HCT116 (cell line): Measurements from ENCODE around the gene GRM1. TPM values are rescaled to one million over a fixed set of nuclear protein-coding genes. Genes with fewer than 3 reads are reported as not detected.

ENCODE experiments used
- ATAC-seq: fragments of 200-7000 bp; cut with Tn5 transposase; 2 replicates; pipeline ENCODE4 v1.9.1; 2020; ENCODE audit warnings: mild to moderate bottlenecking, moderate library complexity
- BruUV-seq: library from RNA; stranded (reverse); fragments of 400-500 nt; replicated peaks from 2 replicates; lab custom pipeline; 2021; lab: Mats Ljungman, UMichigan
- CTCF ChIA-PET: fragments of 300-600 bp; sonication (Branson Sonifier 250); formaldehyde crosslinking; loops from one replicate; lab custom pipeline; 2021; ENCODE audit warnings: antibody characterized with exemption; lab: Charles Lee
- POLR2A ChIA-PET: fragments of 300-600, 350-600 bp; sonication (Branson Sonifier 250); formaldehyde crosslinking; loops from one replicate; lab custom pipeline; 2021; ENCODE audit warnings: antibody characterized with exemption; lab: Charles Lee
- RAD21 ChIA-PET, 2 experiments: fragments of 300-600 bp; sonication (Branson Sonifier 250); formaldehyde crosslinking; loops; one replicate each; lab custom pipeline; 2023; ENCODE audit warnings: low total read pairs in 2 of 2; ENCODE audit not compliant: uncharacterized antibody in 2 of 2, unreplicated experiment in 2 of 2, low non-redundant PET in 1 of 2; lab: Charles Lee
- DNase-seq: peaks from one replicate; pipeline ENCODE4 v3.0.0-alpha.2; 2010; ENCODE audit warnings: low read depth, low spot score
- H2AFZ ChIP-seq: fragments of 200-600 bp; shearing (Covaris generic), sonication (generic); 2 replicates; pipeline ENCODE4 v1.6.1; 2017; ENCODE audit warnings: low read depth, mixed run types, mixed read lengths, antibody characterized with exemption, low read length; ENCODE audit not compliant: poor library complexity, severe bottlenecking
- H3K27ac ChIP-seq: 2 replicates; pipeline ENCODE4 v1.5.1; 2012; ENCODE audit warnings: low read depth, low read length
- H3K27me3 ChIP-seq: fragments of 200-600 bp; sonication (generic); 2 replicates; pipeline ENCODE4 v1.6.1; 2016; ENCODE audit warnings: mixed run types, low read length, mixed read lengths; ENCODE audit not compliant: insufficient read depth
- H3K36me3 ChIP-seq, 2 experiments: fragments of 200-500 bp in 1 of 2; fragments of 200-600 bp in 1 of 2; sonication (Bioruptor generic) in 1 of 2; sonication (generic) in 1 of 2; 2 replicates each; pipeline versions ENCODE4 v1.5.1 to v1.6.1; 2014 to 2016; ENCODE audit warnings: low read length in 2 of 2, inconsistent platforms in 1 of 2, mixed read lengths in 1 of 2, mixed run types in 1 of 2; ENCODE audit not compliant: insufficient read depth in 2 of 2, control insufficient read depth in 1 of 2
- H3K4me1 ChIP-seq, 2 experiments: fragments of 200-600 bp in 1 of 2; sonication (generic) in 1 of 2; 2 replicates each; pipeline versions ENCODE4 v1.5.1 to v1.6.1; 2012 to 2017; ENCODE audit warnings: low read length in 2 of 2, inconsistent platforms in 1 of 2, mild to moderate bottlenecking in 1 of 2, mixed read lengths in 1 of 2, mixed run types in 1 of 2, moderate library complexity in 1 of 2; ENCODE audit not compliant: insufficient read depth in 2 of 2, control insufficient read depth in 1 of 2
- H3K4me2 ChIP-seq: fragments of 200-600 bp; sonication (generic); 2 replicates; pipeline ENCODE4 v1.6.1; 2017; ENCODE audit warnings: mixed run types, low read length, mixed read lengths
- H3K4me3 ChIP-seq, 2 experiments: fragments of 200-600 bp in 1 of 2; sonication (generic) in 1 of 2; replicated peaks in 1 of 2; 2 replicates each; pipeline ENCODE4 v1.5.1; 2011 to 2016; ENCODE audit warnings: low read length in 2 of 2, control low read depth in 1 of 2, low read depth in 1 of 2, mild to moderate bottlenecking in 1 of 2, mixed read lengths in 1 of 2, mixed run types in 1 of 2
- H3K79me2 ChIP-seq: fragments of 200-600 bp; sonication (generic); 2 replicates; pipeline ENCODE4 v1.6.1; 2017; ENCODE audit warnings: mild to moderate bottlenecking, mixed run types, low read length, moderate library complexity, mixed read lengths; ENCODE audit not compliant: insufficient read depth
- H3K9ac ChIP-seq: fragments of 200-600 bp; sonication (generic); 2 replicates; pipeline ENCODE4 v1.6.1; 2016; ENCODE audit warnings: low read length, mixed read lengths
- H3K9me2 ChIP-seq: fragments of 200-600 bp; sonication (generic), shearing (Covaris generic); 2 replicates; pipeline ENCODE4 v1.6.1; 2017; ENCODE audit warnings: mixed run types, mild to moderate bottlenecking, moderate library complexity; ENCODE audit not compliant: insufficient read depth
- H3K9me3 ChIP-seq, 2 experiments: fragments of 200-500 bp in 1 of 2; fragments of 200-600 bp in 1 of 2; sonication (Bioruptor generic) in 1 of 2; sonication (generic) in 1 of 2; 2 replicates each; pipeline ENCODE4 v1.6.1; 2014 to 2017; ENCODE audit warnings: low read length in 2 of 2, mixed read lengths in 2 of 2, inconsistent platforms in 1 of 2, low read depth in 1 of 2, mild to moderate bottlenecking in 1 of 2, mixed run types in 1 of 2, moderate library complexity in 1 of 2; ENCODE audit not compliant: control insufficient read depth in 1 of 2, insufficient read depth in 1 of 2
- H4K20me1 ChIP-seq: fragments of 200-600 bp; sonication (generic), shearing (Covaris generic); 2 replicates; pipeline ENCODE4 v1.6.1; 2017; ENCODE audit warnings: mixed run types, mild to moderate bottlenecking, moderate library complexity; ENCODE audit not compliant: insufficient read depth
- CBX3 ChIP-seq: IDR thresholded peaks from 2 replicates; pipeline ENCODE4 v1.6.1; 2012; ENCODE audit warnings: low read depth
- CEBPB ChIP-seq: IDR thresholded peaks from 2 replicates; pipeline ENCODE4 v1.6.1; 2012; ENCODE audit warnings: low read depth
- CTCF ChIP-seq, 3 experiments: fragments of 200-600 bp in 1 of 3; sonication (generic) in 1 of 3; IDR thresholded peaks in 2 of 3; conservative IDR thresholded peaks in 1 of 3; 2 replicates each; pipeline ENCODE4 v1.5.1; 2012 to 2017; ENCODE audit warnings: low read depth in 2 of 3, low read length in 2 of 3, antibody characterized with exemption in 1 of 3, borderline replicate concordance in 1 of 3, control low read depth in 1 of 3, mild to moderate bottlenecking in 1 of 3, mixed read lengths in 1 of 3, mixed run types in 1 of 3, moderate library complexity in 1 of 3; ENCODE audit not compliant: insufficient read depth in 1 of 3
- EGR1 ChIP-seq: IDR thresholded peaks from 2 replicates; pipeline ENCODE4 v1.6.1; 2012; ENCODE audit warnings: low read depth
- ELF1 ChIP-seq: IDR thresholded peaks from 2 replicates; pipeline ENCODE4 v1.6.1; 2012; ENCODE audit warnings: low read depth, borderline replicate concordance
- RAD21 ChIP-seq: IDR thresholded peaks from 2 replicates; pipeline ENCODE4 v1.6.1; 2012; ENCODE audit warnings: low read depth, mild to moderate bottlenecking
- SIN3A ChIP-seq: IDR thresholded peaks from 2 replicates; pipeline ENCODE4 v1.6.1; 2012; ENCODE audit warnings: low read depth
- SP1 ChIP-seq: IDR thresholded peaks from 2 replicates; pipeline ENCODE4 v1.6.1; 2012; ENCODE audit warnings: low read depth
- TCF7L2 ChIP-seq: IDR thresholded peaks from 2 replicates; pipeline ENCODE4 v1.7.0; 2011; ENCODE audit warnings: borderline replicate concordance, inconsistent platforms; ENCODE audit not compliant: insufficient read depth, insufficient read length; ENCODE audit errors: extremely low read depth
- ZBTB33 ChIP-seq: IDR thresholded peaks from 2 replicates; pipeline ENCODE4 v1.6.1; 2011; ENCODE audit warnings: mild to moderate bottlenecking, low read length, moderate library complexity; ENCODE audit not compliant: insufficient replicate concordance; ENCODE audit errors: extremely low read depth
- ZFX ChIP-seq: fragments of 450-650 bp; IDR thresholded peaks from 2 replicates; pipeline ENCODE4 v1.6.1; 2017
- ZNF274 ChIP-seq: fragments of 200-500 bp; sonication (Bioruptor generic); IDR thresholded peaks from 2 replicates; pipeline ENCODE4 v1.6.1; 2014; ENCODE audit warnings: mild to moderate bottlenecking, low read depth, low read length, inconsistent platforms
- intact Hi-C: fragments of 100-400 bp; cut with micrococcal nuclease; formaldehyde crosslinking; loops from 2 replicates; pipeline ENCODE4 v1.10.0; 2022
- total RNA-seq: library from RNA; stranded (reverse); gene quantifications from one replicate; pipeline ENCODE4 v1.2.1, GENCODE V29; 2021; ENCODE audit not compliant: unreplicated experiment

Gene GRM1
- total RNA-seq, 1 experiment from 2014 or later = not detected

- ChIA-PET CTCF (no interaction called here), RAD21 (no interaction called here), POLR2A (no interaction called here)
- ATAC-seq = no peak
- Histone ChIP-seq H2AFZ (no peak overlapping the region), H3K27me3 (peaks cover 18% of the 10 kb centered on the region; the same call in 1 of the 2 replicates), H3K4me3 (no peak overlapping the region), H3K79me2 (no peaks in the 10 kb centered on the region), H3K9ac (no peak overlapping the region), H4K20me1 (no peaks in the 10 kb centered on the region), H3K9me2 (no peaks in the 10 kb centered on the region), H3K4me2 (no peak overlapping the region), H3K36me3 (no peaks in the 10 kb centered on the region), H3K27ac (no peak overlapping the region), H3K9me3 (no peaks in the 10 kb centered on the region), H3K4me1 (no peaks in the 10 kb centered on the region)
- intact Hi-C loops = no loop called here
- TF ChIP-seq SIN3A (no peak), EGR1 (no peak), CEBPB (no peak), ZNF274 (no peak), CBX3 (no peak), SP1 (no peak), RAD21 (no peak), ELF1 (no peak), ZBTB33 (no peak), CTCF (IDR thresholded peaks at IDR 0.05 in 2 of 3, conservative IDR thresholded peaks at IDR 0.05 in 1 of 3; ENCODE audit: borderline replicate concordance in 1 of 3, insufficient read depth in 1 of 3, low read depth in 2 of 3, low read length in 2 of 3) (no peak), ZFX (no peak), TCF7L2 (no peak)
- no TSS peak for BruUV-seq
- DNase-seq = no peak
Observed at GRCh38 chr6:146184701-146185100, 155.8 kb downstream of the GRM1 start.
